Renal pelvis (tissue), 4 donors: Measurements from ENCODE around the gene SRMS. TPM values are rescaled to one million over a fixed set of nuclear protein-coding genes. Genes with fewer than 3 reads are reported as not detected.

Experiments
- DNase-seq: peaks from one replicate; pipeline ENCODE4 v3.0.0-alpha.2; 2013
- polyA plus RNA-seq, 3 donors: library from polyadenylated mRNA; unstranded; fragments of 120-200 nt; gene quantifications; one replicate each; pipeline ENCODE4 v1.2.1, GENCODE V29; 2013; ENCODE audit not compliant: insufficient read length in 3 of 3

The SRMS gene
- polyA plus RNA-seq, 3 donors: 0.19 to 0.26 (median 0.26) TPM

DNA sequence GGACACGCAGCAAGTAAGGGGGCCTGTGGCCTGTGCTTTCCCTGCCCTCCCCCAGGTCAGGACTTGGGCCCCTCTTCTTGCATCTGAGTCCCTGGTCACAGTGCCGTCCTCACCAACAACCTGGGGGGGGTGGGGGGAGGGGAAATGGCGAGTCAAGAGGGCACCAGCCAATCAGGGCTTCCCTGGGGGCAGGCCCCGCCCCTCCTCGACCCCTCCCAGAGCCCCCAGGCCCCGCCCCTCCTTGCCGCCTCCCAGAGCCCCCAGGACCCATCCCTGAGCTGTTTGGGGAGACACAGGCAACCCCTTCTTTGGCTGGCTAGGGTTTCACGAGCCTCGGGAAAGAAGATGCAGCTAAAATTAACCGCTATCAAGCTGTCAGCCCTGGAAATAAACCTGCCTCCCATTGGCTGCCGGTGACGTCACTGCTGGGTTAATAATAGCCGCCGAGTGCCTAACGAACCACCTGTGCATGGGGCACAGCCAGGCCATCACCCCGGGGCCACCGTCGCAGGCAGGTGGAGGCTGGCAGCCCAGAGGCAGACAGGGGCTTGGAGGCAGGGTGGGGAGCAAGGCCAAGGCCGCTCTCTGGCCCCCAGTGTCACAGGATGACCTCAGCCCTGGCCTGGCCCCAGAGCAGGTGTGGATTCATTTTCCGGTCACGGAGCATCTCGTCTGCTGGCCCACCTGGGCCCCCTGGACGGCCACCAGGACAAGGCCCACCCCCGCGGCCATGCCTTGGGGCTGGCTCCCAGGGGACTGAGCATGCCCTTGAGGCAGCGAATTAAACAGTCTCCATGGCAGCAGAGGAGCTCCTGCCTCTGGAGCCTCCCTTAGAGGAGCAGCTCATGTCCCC is 45.5 kb downstream of the SRMS start:
- DNase-seq: no peak

DNA sequence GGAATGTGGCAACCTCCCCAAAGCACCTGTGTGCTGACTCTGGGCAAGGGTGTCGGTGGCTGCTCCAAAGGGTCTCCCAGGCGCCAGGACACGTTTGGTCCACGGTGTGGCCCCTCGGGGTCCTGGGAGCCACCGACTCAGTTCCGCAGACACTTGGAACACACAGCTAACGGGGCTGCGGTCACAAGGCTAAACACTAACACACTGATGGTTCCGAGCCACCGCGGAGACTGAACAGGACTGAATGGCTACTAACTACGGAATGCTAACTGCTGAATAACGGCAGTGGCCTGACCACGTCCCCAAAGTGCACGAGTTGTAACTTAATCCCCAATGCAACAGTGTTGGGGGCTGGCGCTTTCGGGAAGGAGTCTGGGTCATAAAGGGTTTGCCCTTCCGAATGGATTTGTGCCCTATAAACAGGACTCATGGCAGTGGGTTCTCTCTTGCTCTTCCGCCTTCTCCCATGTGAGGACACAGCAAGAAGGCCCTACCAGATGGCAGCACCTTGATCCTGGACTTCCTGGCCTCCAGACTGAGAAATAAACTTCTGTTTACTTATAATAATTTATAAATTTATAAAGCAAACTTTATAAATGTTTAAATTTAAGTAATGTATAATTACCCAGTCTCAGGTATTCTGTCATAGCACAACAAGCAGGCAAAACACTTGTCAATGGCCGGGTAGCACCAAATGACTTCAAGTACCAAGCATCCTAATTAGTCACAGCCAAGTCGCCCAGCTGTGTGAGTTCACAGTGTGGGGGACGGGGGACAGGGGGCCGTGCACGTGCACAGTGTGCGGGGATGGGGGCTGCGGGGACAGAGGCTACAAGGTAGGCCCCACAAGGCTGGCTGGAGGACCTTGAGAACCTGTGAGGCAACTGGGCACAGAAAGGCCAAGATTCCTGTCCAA is 46.4 kb downstream of the SRMS start:
- no peak for DNase-seq

DNA sequence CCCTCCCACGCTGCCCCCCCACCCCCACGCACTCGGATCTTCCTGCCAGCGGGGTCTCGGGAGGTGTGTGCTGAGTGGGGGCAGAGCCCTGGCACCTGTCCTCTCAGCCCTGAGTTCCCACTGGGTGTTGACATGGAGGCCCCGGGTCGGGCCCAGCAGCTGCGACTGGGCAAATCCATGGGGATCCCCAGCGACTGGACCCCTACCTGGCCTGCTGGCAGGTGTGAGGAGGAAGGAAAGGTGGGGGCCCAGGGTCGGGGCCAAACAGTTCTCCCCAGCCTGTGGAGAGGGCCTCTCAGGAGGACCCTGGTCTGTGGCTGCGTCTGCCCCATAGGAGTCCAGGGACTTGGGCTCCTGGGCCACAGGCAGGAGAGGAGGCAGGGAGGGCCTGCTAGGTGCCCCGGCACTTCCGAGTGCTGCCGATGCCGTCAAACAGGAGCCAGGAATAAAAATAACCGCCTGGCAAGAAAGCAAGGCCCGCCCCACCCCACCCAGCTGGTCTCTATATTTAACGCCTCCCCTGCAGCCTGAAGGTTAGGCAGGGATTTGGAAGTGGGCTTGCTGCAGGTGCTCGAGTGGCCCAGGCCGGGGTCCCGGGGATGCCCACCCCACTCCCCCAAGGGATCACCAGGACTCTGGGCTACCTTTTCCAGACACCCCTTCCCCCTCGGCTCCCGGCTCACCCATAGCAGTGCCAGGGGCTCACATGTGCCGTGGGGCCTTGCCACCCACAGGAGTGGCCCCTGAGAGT is 47.2 kb downstream of the SRMS start:
- no peak for DNase-seq

DNA sequence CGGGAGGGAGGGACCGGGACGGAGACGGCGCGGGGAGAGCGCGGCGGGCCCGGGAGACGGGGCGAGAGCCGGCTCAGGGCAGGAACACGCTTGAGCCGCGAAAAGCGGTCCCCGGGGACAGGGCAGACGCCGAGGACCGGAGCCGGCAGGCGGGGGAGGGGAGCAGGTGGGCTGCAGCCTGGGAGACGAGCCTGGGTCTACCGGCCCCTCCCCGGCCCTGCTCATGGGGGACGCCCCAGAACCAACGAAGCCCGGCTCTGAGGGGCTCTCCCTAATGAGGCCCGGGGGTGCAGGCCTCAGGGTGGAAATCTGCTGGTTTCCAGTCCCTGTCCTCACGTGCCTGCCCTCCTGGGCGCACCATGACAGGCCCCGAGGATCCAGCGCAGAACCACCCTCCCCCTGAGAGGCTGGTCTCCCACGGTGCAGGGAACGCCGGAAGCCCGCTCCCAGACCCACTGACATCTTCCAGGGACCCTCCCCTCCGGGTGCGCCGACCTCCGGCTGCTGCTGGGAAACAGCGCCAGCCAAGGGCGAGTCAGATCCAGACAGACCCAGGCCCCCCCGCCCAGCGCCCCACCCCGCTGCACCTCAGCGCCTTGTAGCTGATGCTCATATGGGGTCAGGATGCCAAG is 48.1 kb downstream of the SRMS start:
- DNase-seq: no peak

DNA sequence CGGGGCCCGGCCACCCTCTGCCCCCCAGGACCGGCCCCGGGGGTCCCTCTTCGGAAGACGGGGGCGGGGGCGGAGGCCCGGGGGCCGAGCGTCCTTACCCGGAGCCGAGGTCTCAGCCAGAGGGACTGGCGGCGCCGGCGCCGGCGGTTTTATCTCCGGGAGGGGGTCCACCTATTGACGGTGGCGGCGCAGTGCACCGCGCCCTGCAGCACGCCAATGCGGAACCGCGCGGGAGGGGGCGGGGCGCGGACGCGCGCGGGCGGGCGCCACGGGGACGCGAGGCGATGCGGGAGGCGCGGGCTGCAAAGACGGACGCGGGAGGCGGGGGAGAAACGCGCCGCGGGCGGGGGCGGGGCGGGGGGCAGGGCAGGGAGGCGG is 48.6 kb downstream of the SRMS start, which contains the start of gene EEF1A2:
EEF1A2 (minus strand) TSS at position 124 of the 378 bp plus-strand sequence. CDS start 1,320 bp downstream, outside the sequence.
- DNase-seq: no peak

DNA sequence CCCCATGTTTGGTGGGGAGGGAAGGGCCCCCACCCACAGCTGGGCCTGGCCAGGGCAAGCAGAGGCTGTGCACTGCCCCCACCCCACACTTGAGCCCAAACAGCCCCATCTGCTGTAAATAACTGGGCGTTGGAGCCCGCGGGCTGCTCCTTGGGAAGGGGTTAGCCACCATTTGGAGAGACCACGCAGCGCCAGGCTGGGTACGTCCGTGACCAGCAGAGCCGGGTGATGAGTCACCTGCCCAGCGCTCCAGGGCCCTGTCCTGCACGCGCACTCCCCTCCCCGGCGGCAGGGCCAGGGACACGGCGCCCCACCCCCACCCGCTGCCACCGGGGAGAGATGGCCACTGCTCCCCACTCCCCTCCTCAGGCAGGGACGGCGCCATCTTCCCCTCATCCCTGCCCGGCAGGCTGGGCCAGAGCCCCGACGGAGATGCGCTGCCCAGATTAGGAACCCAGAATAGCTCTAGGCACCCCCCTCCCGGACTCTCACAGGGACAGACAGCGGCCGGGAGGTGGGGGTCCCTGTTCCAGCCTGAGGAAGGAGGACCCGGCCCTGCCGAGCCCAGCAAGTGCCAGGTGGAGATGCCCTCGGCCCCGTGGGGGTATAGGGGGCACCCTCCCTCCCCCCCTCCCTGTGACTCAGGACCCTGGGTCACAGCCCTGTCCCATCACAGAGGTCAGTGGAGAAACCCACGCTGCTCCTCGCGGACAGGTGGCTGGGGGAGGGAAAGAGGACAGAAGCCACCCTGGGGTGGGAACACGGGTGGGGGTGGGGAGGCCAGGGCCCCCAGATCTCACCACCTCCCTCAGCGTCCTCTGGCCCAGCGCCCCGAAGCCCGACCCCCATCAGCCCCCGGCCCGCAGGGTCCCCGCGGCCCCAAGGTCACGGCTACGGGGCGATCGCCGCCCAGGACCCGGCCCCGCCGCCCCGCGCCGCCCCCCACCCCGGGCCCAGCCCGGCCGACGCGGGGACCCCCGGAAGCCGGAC is 49.3 kb downstream of the SRMS start:
- DNase-seq: no peak

DNA sequence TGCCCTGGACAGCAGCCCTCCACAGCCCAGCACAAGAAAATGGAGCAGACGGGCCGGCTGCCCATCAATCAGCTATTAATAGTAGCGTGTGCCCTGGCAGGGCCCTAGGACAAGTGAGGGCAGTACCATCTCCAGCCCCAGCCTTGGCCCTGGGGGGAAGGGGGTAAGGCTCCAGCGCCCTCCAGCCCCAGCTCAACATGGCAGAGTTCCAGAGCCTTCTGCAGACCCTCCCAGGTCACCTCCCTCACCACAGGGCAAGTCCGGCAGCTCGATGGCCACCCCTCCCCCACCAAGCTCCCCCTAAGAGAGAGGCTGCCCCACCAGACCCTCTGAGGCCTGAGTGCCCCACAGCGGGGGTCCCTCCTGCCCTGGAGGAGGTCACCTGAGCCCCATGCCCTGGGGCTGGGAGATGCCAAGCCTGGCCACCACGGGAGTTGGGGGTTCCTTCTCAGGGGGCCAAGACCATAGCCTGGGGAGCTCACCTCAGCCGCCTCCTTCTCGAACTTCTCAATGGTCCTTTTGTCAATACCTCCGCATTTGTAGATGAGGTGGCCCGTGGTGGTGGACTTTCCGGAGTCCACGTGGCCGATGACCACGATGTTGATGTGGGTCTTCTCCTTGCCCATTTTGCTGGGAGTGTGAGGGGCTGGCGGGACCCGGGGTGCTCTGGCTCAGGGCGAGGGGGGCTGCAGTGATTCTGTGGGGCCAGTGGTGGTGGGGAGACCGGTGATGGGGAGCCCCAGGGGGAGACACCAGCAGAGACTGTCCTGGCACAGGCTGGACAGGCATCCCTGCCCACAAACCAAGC is 50.2 kb downstream of the SRMS start:
- DNase-seq: no peak

DNA sequence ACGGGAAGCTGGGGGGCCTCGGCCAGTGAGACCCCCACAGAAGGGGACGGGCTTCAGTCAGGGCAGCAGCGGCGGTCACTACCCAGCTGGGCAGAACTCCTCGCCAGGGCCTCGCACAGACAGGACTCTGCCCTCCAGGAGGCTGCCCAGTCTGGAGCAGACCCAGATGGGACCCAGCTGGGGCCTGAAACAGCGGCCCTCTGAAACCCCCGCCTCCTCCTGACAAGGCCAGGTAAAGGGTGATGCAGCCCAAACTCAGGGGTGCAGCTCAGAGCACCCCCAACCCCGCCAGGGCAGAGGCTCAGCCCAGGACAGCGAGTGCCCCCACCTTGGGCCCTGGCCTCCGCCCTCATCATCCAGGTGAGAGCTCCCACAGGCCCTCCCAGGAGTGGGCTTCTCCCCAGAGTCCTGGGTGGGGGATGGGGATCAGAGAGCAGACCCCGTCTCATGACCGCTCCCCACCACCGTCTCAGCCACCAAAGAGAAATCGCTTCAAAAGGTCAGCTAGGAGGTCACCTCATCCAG is 50.9 kb downstream of the SRMS start:
- DNase-seq: no peak

DNA sequence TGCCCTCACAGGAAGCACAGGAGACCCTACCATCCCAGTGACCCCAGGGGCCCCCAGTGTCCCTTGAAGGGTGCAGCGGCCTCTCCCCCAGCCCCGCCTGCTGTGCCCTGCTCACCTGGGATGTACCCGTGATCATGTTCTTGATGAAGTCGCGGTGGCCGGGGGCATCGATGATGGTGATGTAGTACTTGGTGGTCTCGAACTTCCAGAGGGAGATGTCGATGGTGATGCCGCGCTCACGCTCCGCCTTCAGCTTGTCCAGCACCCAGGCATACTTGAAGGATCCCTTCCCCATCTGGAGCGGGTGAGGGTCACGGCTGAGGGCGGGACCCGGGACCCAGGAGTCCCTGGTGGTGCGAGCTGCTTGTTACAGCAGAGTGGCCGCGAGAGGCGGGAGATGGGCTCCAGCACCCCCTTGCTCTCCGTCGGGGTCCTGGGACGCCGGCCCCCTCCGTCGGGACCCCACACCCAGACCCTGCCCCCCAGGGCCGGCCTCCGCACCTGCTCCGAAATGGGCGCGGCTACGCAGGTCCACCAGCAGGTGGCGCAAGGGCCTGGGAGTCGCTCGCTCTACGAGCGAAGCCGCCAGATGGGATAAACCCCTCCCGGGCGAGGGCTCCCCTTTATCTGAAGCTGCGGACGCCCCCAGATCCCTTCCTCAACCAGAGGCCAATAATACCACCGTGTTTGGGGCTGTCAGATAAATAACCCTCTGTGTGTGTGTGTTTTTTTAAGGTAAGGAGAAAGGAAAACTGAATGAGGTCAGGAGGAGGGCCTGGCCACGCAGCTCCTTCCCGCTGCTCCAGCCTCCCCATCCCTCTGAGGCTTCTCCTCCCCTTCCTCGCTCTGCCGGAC is 51.6 kb downstream of the SRMS start:
- no peak for DNase-seq

DNA sequence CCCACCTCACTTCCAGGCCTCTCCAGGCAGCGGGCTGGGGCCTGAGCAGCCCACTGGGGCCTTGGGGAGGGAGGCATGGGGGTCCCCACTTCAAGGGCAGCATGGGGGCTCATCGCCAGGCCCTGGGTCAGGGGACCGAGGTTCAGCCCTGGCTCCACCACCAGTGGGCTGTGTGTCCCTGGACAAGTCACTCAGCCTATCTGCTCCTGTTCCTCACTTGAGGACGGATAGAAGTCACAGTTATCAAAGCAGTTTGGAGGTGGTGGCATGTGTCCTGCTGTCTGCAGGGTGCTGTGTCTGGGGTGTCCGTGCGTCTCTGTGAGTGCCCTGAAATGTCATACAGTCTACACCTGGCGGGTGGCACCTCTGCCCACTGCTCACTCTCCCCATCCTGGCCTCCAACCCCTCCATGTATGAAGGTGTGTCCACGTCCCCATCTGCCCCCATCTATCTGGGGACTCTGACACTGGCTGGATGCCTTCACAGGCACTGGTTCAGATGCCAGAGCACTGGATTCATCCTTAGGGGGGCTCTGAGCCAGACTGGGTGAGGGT is 52.3 kb downstream of the SRMS start:
- no peak for DNase-seq

DNA sequence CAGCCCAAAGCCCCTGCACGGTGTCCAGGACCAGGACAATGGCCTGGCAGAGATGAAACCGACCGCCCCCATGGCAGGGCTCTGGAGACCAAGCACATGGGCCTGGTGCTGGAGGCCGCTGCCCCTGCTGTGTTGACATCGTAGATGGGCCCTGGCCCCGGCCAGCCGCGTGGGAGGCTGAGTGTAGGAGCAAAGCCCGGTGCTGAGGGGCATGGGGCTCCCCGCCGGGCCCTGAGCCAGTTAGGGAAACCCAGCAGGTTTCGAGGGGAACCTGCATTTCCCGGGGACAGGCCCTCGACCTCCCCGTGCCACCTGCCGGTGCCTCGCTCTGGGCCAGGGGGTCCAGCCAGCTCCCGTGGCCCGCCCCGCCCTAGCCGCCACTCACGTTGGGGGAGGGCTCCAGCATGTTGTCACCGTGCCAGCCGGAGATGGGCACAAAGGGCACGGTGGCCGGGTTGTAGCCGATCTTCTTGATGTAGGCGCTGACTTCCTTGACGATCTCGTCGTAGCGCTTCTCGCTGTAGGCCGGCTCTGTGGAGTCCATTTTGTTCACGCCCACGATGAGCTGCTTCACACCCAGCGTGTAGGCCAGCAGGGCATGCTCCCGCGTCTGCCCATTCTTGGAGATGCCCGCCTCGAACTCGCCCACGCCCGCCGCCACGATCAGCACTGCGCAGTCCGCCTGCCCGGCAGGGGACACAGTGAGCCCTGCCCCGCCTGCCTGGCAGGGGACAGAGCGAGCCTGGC is 53.0 kb downstream of the SRMS start:
- no peak for DNase-seq

DNA sequence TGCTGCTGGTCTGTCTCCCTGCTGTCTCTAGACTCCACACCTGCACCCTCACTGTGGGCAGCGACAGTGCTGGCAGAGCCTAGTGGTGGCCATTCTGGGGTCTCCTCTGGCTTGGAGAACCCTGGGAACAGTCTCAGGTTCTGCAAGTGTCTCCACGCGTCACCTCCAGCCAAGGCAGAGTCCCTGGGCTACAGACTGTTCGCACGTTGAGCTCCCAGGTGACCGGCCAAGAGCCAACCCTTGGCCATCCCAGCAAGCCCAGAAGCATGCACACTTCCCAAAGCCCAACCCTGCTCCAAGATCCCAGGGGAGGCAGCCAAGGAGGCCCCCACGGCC is 53.5 kb downstream of the SRMS start:
- no peak for DNase-seq

DNA sequence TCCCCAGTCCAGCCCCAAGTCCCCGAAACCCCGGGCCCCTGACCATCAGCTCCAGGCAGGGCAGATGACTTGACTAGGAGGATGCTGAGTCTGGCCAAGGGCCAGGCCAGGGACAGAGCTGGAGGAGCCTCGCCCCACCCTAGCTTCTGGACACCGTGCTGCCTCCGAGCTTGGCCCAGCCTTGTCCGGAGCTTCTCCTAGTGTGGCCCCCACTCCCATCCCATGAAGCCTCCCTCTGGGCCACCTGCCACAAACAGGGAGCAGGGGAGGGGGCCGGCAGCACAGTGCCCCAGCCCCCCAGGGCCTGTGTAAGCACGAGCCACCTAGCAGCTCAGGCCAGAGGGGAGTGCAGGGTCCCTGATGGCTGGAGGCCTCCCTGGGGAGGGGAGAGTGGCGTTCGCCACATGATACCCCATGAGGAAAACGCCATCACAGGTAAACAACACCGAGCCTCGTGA is 54.0 kb downstream of the SRMS start:
- DNase-seq: no peak

DNA sequence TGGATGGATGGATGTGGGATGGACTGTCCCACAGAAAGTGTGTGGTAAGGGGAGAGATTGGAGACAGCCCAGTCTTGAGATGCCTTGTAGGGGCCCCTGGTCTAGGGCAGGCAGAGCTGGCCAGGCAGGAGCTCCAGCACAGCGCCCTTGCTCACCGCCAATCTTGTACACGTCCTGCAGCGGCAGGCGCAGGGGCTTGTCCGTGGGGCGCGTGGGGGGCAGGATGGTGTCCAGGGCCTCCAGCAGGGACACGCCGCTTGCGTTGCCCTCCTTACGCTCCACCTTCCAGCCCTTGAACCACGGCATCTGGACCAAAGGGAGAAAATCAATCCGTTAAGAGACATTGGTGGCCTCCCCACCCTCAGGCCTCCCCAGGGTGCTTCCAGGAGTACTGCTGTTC is 54.6 kb downstream of the SRMS start:
- no peak for DNase-seq

DNA sequence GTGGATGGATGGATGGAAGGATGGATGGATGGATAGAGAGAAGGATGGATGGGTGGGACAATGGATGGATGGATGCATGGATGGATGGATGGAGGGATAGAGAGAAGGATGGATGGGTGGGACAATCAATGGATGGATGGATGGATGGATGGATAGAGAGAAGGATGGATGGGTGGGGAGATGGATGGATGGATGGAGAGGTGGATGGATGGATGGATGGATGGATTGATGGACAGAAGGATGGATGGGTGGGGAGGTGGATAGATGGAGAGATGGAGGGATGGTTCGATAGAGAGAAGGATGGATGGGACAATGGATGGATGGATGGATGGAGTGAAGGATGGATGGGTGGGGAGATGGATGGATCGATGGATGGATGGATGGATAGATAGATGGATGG is 55.0 kb downstream of the SRMS start:
- DNase-seq: no peak

DNA sequence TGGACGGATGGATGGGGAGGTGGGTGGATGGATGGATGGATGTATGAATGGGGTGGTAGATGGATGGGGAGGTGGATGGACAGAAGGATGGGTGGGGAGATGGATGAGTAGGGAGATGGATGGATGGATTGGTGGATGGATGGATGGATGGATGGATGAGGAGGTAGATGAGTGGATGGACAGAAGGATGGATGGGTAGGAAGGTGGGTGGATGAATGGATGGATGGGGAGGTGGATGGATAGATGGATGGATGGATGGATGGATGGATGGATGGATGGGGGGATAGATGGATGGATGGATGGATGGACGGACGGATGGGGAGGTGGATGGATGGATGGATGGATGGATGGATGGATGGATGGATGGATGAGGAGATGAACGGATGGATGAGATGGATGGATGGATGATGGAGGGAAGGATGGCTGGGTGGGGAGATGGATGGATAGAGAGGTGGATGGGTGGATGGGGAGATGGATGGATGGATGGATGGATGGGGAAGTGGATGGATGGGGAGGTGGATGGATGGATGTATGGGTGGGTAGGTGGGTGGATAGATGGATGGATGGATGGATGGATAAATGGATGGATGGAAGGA is 55.8 kb downstream of the SRMS start:
- DNase-seq: no peak

DNA sequence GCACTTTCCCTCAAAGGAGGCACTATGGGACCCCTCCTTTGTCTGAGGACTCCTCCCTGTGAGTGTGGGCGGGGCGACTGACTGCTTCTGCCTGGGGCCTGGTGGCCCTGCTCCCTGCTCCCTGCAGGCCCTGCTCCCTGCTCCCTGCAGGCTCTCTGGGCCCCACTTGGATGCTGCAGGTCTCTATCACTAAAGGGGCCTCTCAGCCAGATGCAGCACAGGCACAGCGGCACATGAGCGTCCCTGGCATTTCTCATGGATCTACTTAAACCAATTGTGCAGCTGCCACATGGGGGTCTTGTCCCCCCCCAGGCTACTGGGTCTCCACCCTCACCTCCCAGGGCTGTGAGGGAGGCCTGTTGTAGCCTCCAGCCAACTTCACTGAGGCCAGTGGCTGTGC is 56.5 kb downstream of the SRMS start:
- no peak for DNase-seq
